AG08396 (cell line): ENCODE results near the gene SPATA13.

Source experiments
- DNase-seq: peaks from one replicate; pipeline ENCODE4 v3.0.0; 2012; ENCODE audit warnings: low spot score, mixed read lengths

SPATA13 gene

GRCh38 chr13:24252136-24252535 is 91.6 kb downstream of the SPATA13 start:
- DNase-seq = no peak

GRCh38 chr13:24253520-24254145 is 93.1 kb downstream of the SPATA13 start:
- no peak for DNase-seq

GRCh38 chr13:24254146-24254841 is 93.8 kb downstream of the SPATA13 start:
- DNase-seq = no peak

- no peak for DNase-seq
Measured at GRCh38 chr13:24257497-24257896, 97.0 kb downstream of the SPATA13 start.

GRCh38 chr13:24261566-24261965 is 101.0 kb downstream of the SPATA13 start:
- no peak for DNase-seq

- peak; percentile 45 for DNase-seq
Measured at GRCh38 chr13:24263632-24264031, 103.1 kb downstream of the SPATA13 start.

GRCh38 chr13:24264976-24265375 is 104.5 kb downstream of the SPATA13 start:
- no peak for DNase-seq

GRCh38 chr13:24265453-24265852 is 104.9 kb downstream of the SPATA13 start:
- no peak for DNase-seq

GRCh38 chr13:24267274-24267673 is 106.8 kb downstream of the SPATA13 start:
- DNase-seq = peak; percentile 49

- no peak for DNase-seq
Measured at GRCh38 chr13:24267801-24268200, 107.3 kb downstream of the SPATA13 start.

- no peak for DNase-seq
Measured at GRCh38 chr13:24269821-24270220, 109.3 kb downstream of the SPATA13 start.

GRCh38 chr13:24270639-24271141 is 110.2 kb downstream of the SPATA13 start:
- DNase-seq = peak; percentile 57

GRCh38 chr13:24271231-24271600 is 110.7 kb downstream of the SPATA13 start:
- no peak for DNase-seq

GRCh38 chr13:24271601-24272451 is 111.3 kb downstream of the SPATA13 start:
- DNase-seq = peak; percentile 75

GRCh38 chr13:24272452-24273161 is 112.1 kb downstream of the SPATA13 start:
- DNase-seq = no peak

GRCh38 chr13:24273926-24274325 is 113.4 kb downstream of the SPATA13 start:
- DNase-seq = no peak

GRCh38 chr13:24274452-24275021 is 114.0 kb downstream of the SPATA13 start:
- no peak for DNase-seq

GRCh38 chr13:24275041-24275440 is 114.5 kb downstream of the SPATA13 start:
- DNase-seq = no peak

- DNase-seq = no peak
Measured at GRCh38 chr13:24276306-24276705, 115.8 kb downstream of the SPATA13 start.

- no peak for DNase-seq
Measured at GRCh38 chr13:24276861-24277260, 116.3 kb downstream of the SPATA13 start.

- DNase-seq = no peak
Measured at GRCh38 chr13:24277761-24278160, 117.2 kb downstream of the SPATA13 start.
